Measurements from ENCODE around the gene TEX19.

Gene TEX19

GRCh38 chr17:82317394-82318168 is 41.5 kb upstream of the TEX19 start, which contains the start of gene CD7:
TSS of gene CD7 (minus strand) at chr17:82317608. CDS start at chr17:82317495, 113 bp downstream.
- Histone ChIP-seq H3K27ac (ENCODE audit: low read depth, low read length) (no peak within 1 kb of the TSS), H3K9ac (ENCODE audit: low read length) (no peak within 1 kb of the TSS)

GRCh38 chr17:82318169-82318498 is 40.9 kb upstream of the TEX19 start:
- Histone ChIP-seq H3K4me3 (ENCODE audit: low read depth in 1 of 2, low read length in 2 of 2) (no peak overlapping the region), H3K9me3 (ENCODE audit: low read length) (no peaks in the 10 kb centered on the region), H3K27ac (ENCODE audit: low read depth, low read length) (no peak overlapping the region)

More at GRCh38 chr17:82317394-82318168, 41.5 kb upstream of the TEX19 start, which contains the start of gene CD7:
- Histone ChIP-seq H3K4me1 (ENCODE audit: insufficient read depth, low read length) (no peaks in the 10 kb centered on the region), H3K36me3 (ENCODE audit: insufficient read depth, low read length) (no peaks in the 10 kb centered on the region), H3K4me3 (ENCODE audit: low read depth in 1 of 2, low read length in 2 of 2) (no peak within 1 kb of the TSS), H3K9me3 (ENCODE audit: low read length) (no peaks in the 10 kb centered on the region), H3K27me3 (ENCODE audit: control insufficient read depth in 1 of 2, insufficient read depth in 2 of 2, low read length in 2 of 2) (peaks cover 30 to 46% of the 10 kb centered on the region in 2 donors)

DNA sequence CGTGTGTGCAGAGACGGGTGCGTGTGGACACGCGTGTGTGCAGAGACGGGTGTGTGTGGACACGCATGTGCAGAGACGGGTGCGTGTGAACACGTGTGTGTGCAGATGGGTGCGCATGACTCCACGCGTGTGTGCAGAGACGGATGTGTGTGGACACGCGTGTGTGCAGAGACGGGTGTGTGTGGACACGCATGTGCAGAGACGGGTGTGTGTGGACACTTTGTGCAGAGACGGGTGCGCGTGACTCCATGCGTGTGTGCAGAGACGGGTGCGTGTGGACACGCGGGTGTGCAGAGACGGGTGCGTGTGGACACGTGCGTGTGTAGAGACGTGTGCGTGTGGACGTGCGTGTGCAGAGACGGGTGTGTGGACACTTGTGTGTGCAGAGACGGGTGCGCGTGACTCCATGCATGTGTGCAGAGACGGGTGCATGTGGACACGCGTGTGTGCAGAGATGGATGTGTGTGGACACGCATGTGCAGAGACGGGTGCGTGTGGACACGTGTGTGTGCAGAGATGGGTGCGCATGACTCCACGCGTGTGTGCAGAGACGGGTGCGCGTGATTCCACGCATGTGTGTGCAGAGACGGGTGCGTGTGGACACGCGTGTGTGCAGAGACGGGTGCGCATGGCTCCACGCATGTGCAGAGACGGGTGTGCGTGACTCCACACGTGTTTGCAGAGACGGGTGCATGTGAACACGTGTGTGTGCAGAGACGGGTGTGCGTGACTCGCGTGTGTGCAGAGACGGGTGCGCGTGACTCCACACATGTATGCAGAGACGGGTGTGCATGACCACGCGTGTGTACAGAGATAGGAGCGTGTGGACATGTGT is 40.1 kb upstream of the TEX19 start:
- Histone ChIP-seq H3K27me3 (ENCODE audit: control insufficient read depth in 1 of 2, insufficient read depth in 2 of 2, low read length in 2 of 2) (peaks cover 23 to 35% of the 10 kb centered on the region in 2 donors), H3K4me3 (ENCODE audit: low read depth in 1 of 2, low read length in 2 of 2) (no peak overlapping the region), H3K9me3 (ENCODE audit: low read length) (no peaks in the 10 kb centered on the region), H3K27ac (ENCODE audit: low read depth, low read length) (no peak overlapping the region), H3K9ac (ENCODE audit: low read length) (no peak overlapping the region), H3K4me1 (ENCODE audit: insufficient read depth, low read length) (no peaks in the 10 kb centered on the region), H3K36me3 (ENCODE audit: insufficient read depth, low read length) (no peaks in the 10 kb centered on the region)

More at GRCh38 chr17:82318169-82318498, 40.9 kb upstream of the TEX19 start:
- no peak overlapping the region for H3K9ac ChIP-seq (ENCODE audit: low read length)
- no peaks in the 10 kb centered on the region for H3K4me1 ChIP-seq (ENCODE audit: insufficient read depth, low read length)
- no peaks in the 10 kb centered on the region for H3K36me3 ChIP-seq (ENCODE audit: insufficient read depth, low read length)
- H3K27me3 ChIP-seq (ENCODE audit: control insufficient read depth in 1 of 2, insufficient read depth in 2 of 2, low read length in 2 of 2): peaks cover 30 to 44% of the 10 kb centered on the region in 2 donors

DNA sequence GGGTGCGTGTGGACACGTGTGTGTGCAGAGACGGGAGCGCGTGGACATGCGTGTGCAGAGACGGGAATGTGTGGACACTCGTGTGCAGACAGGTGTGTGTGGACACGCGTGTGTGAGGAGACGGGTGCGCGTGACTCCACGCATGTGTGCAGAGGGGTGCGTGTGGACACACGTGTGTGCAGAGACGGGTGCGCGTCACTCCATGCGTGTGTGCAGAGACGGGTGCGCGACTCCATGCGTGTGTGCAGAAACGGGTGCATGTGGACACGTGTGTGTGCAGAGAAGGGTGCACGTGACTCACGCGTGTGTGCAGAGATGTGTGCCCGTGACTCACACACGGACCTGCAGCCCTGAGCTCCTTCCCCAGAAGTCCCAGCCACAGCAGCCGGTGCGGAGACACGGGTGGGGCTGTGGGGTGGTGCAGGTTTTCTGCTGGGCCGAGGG is 39.4 kb upstream of the TEX19 start:
- Histone ChIP-seq H3K9ac (ENCODE audit: low read length) (no peak overlapping the region), H3K4me3 (ENCODE audit: low read depth in 1 of 2, low read length in 2 of 2) (no peak overlapping the region), H3K9me3 (ENCODE audit: low read length) (no peaks in the 10 kb centered on the region), H3K36me3 (ENCODE audit: insufficient read depth, low read length) (peaks cover 1% of the 10 kb centered on the region), H3K4me1 (ENCODE audit: insufficient read depth, low read length) (no peaks in the 10 kb centered on the region), H3K27me3 (ENCODE audit: control insufficient read depth in 1 of 2, insufficient read depth in 2 of 2, low read length in 2 of 2) (peaks cover 17 to 28% of the 10 kb centered on the region in 2 donors), H3K27ac (ENCODE audit: low read depth, low read length) (no peak overlapping the region)

GRCh38 chr17:82320140-82320840 is 38.8 kb upstream of the TEX19 start:
- Histone ChIP-seq H3K4me3 (ENCODE audit: low read depth in 1 of 2, low read length in 2 of 2) (no peak overlapping the region), H3K27me3 (ENCODE audit: control insufficient read depth in 1 of 2, insufficient read depth in 2 of 2, low read length in 2 of 2) (peaks cover 10 to 22% of the 10 kb centered on the region in 2 donors), H3K4me1 (ENCODE audit: insufficient read depth, low read length) (no peaks in the 10 kb centered on the region), H3K9me3 (ENCODE audit: low read length) (no peaks in the 10 kb centered on the region), H3K36me3 (ENCODE audit: insufficient read depth, low read length) (peaks cover 5% of the 10 kb centered on the region), H3K9ac (ENCODE audit: low read length) (no peak overlapping the region), H3K27ac (ENCODE audit: low read depth, low read length) (no peak overlapping the region)

GRCh38 chr17:82320956-82321927 is 37.8 kb upstream of the TEX19 start:
- Histone ChIP-seq H3K4me3 (ENCODE audit: low read depth in 1 of 2, low read length in 2 of 2) (no peak overlapping the region), H3K4me1 (ENCODE audit: insufficient read depth, low read length) (no peaks in the 10 kb centered on the region), H3K9ac (ENCODE audit: low read length) (no peak overlapping the region), H3K27ac (ENCODE audit: low read depth, low read length) (no peak overlapping the region), H3K9me3 (ENCODE audit: low read length) (no peaks in the 10 kb centered on the region), H3K36me3 (ENCODE audit: insufficient read depth, low read length) (peaks cover 5% of the 10 kb centered on the region), H3K27me3 (ENCODE audit: control insufficient read depth in 1 of 2, insufficient read depth in 2 of 2, low read length in 2 of 2) (peaks cover 4 to 13% of the 10 kb centered on the region in 2 donors)

DNA sequence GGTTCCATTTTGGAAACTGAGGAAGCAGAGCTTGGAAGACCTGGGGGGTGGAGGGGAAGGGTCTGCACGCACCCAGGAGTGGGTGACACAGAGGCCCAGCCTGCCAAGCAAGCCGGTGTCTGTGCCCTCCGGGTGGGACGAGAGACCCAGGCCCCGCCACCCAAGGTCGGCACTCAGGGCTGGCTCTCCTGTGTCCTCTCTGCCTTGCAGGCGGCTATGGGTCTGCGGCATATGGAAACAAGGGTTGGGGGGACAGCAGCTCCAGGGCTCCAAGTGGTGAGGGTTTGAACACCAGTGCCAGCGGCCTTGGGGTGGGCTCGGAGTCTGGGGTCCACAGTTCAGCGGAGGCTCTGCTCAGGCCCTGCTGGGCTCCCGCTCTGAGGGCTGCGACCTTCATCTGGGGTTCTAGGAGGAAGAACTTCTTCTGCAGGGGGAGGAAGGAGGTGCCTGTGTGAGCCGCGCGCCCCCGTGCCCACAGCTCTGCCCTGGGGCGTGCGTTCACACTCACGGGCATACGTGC is 37.0 kb upstream of the TEX19 start:
- Histone ChIP-seq H3K36me3 (ENCODE audit: insufficient read depth, low read length) (peaks cover 5% of the 10 kb centered on the region), H3K27ac (ENCODE audit: low read depth, low read length) (no peak overlapping the region), H3K9me3 (ENCODE audit: low read length) (no peaks in the 10 kb centered on the region), H3K27me3 (ENCODE audit: control insufficient read depth in 1 of 2, insufficient read depth in 2 of 2, low read length in 2 of 2) (peaks cover 0 to 5% of the 10 kb centered on the region in 2 donors), H3K4me1 (ENCODE audit: insufficient read depth, low read length) (no peaks in the 10 kb centered on the region), H3K4me3 (ENCODE audit: low read depth in 1 of 2, low read length in 2 of 2) (no peak overlapping the region), H3K9ac (ENCODE audit: low read length) (no peak overlapping the region)

- Histone ChIP-seq H3K4me3 (ENCODE audit: low read depth in 1 of 2, low read length in 2 of 2) (no peak overlapping the region), H3K9ac (ENCODE audit: low read length) (no peak overlapping the region), H3K27me3 (ENCODE audit: control insufficient read depth in 1 of 2, insufficient read depth in 2 of 2, low read length in 2 of 2) (no peaks in the 10 kb centered on the region), H3K4me1 (ENCODE audit: insufficient read depth, low read length) (no peaks in the 10 kb centered on the region), H3K27ac (ENCODE audit: low read depth, low read length) (no peak overlapping the region), H3K36me3 (ENCODE audit: insufficient read depth, low read length) (peaks cover 5% of the 10 kb centered on the region), H3K9me3 (ENCODE audit: low read length) (no peaks in the 10 kb centered on the region)
Measured at GRCh38 chr17:82322526-82323453, 36.3 kb upstream of the TEX19 start.

DNA sequence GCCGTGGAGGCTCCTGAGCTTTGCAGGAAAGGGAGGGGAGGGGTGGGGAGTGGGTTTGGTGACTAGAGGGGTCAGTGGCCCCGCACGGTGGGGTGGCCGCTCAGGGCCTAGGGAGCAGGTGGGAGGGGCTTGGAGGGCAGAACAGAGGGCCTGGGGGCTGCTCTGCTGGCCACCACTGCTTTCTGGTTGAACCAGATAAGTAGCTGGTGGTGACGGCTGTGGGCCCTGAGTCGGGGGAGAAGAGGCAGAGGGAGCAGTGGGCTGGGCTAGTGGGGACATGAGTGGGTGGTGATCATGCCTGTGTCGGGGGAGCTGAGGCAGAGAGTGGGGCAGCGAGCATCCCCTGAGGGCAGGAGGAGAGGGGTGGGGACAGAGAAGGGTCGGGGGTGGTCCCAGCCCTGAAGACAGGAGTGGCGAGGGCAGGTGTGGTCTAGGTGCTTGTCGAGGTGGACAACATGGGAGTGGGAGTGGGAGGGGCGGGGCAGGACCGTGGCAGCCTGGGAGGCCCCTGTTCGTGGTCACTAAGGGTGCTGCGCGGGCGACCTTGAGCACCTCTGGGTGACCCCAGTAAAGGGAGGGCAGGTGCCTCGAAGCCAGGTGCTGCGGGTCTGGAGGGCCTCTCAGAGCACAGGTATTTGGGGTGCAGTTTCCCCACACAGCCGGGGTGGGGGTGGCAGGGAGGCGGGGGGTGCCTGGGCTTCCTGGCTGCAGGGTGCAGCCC is 35.4 kb upstream of the TEX19 start:
- Histone ChIP-seq H3K27ac (ENCODE audit: low read depth, low read length) (no peak overlapping the region), H3K4me1 (ENCODE audit: insufficient read depth, low read length) (no peaks in the 10 kb centered on the region), H3K27me3 (ENCODE audit: control insufficient read depth in 1 of 2, insufficient read depth in 2 of 2, low read length in 2 of 2) (no peaks in the 10 kb centered on the region)

More for the DNA sequence above, 35.4 kb upstream of the TEX19 start:
- no peak overlapping the region for H3K4me3 ChIP-seq (ENCODE audit: low read depth in 1 of 2, low read length in 2 of 2)
- no peaks in the 10 kb centered on the region for H3K9me3 ChIP-seq (ENCODE audit: low read length)
- H3K36me3 ChIP-seq (ENCODE audit: insufficient read depth, low read length): peaks cover 5% of the 10 kb centered on the region
- H3K9ac ChIP-seq (ENCODE audit: low read length): no peak overlapping the region

Measured in muscle layer of colon (tissue), 2 donors.